Stimulated activated CD8-positive, alpha-beta memory T cell treated with anti-CD3 and anti-CD28 coated beads, Interleukin-7, amount 100 ng/mL, for 24 hours (primary cell): ENCODE data around the gene SLC16A12.

Source experiments
- DNase-seq: peaks from one replicate; pipeline ENCODE4 v3.0.0-alpha.2; 2020; ENCODE audit warnings: low read depth

SLC16A12 gene

GRCh38 chr10:89535171-89536012 lies at the start of gene SLC16A12:
SLC16A12 (minus strand) TSS chr10:89535594; CDS start chr10:89462578, 73,016 bp downstream.
- no peak for DNase-seq

GRCh38 chr10:89582022-89582421 lies 46.6 kb upstream of the SLC16A12 start:
- DNase-seq, result no peak

GRCh38 chr10:89580243-89580642 lies 44.8 kb upstream of the SLC16A12 start:
- no peak for DNase-seq

GRCh38 chr10:89576696-89577095 lies 41.3 kb upstream of the SLC16A12 start:
- no peak for DNase-seq

GRCh38 chr10:89576022-89576421 lies 40.6 kb upstream of the SLC16A12 start:
- no peak for DNase-seq

- DNase-seq, result no peak
Observed at GRCh38 chr10:89575031-89575430, 39.6 kb upstream of the SLC16A12 start.

GRCh38 chr10:89574368-89574767 lies 39.0 kb upstream of the SLC16A12 start:
- DNase-seq, result no peak

- DNase-seq, result no peak
Observed at GRCh38 chr10:89567576-89568245, 32.3 kb upstream of the SLC16A12 start.

- no peak for DNase-seq
Observed at GRCh38 chr10:89566992-89567391, 31.6 kb upstream of the SLC16A12 start.

GRCh38 chr10:89566095-89566950 lies 30.9 kb upstream of the SLC16A12 start:
- no peak for DNase-seq

GRCh38 chr10:89565180-89565579 lies 29.8 kb upstream of the SLC16A12 start:
- no peak for DNase-seq

- DNase-seq, result no peak
Observed at GRCh38 chr10:89563861-89564478, 28.6 kb upstream of the SLC16A12 start.

- no peak for DNase-seq
Observed at GRCh38 chr10:89563311-89563710, 27.9 kb upstream of the SLC16A12 start.

- no peak for DNase-seq
Observed at GRCh38 chr10:89556600-89556999, 21.2 kb upstream of the SLC16A12 start.

GRCh38 chr10:89555688-89556445 lies 20.5 kb upstream of the SLC16A12 start:
- no peak for DNase-seq

- no peak for DNase-seq
Observed at GRCh38 chr10:89554433-89554832, 19.0 kb upstream of the SLC16A12 start.

- no peak for DNase-seq
Observed at GRCh38 chr10:89553064-89553734, 17.8 kb upstream of the SLC16A12 start.

GRCh38 chr10:89552213-89552612 lies 16.8 kb upstream of the SLC16A12 start:
- no peak for DNase-seq

- DNase-seq, result no peak
Observed at GRCh38 chr10:89550509-89550908, 15.1 kb upstream of the SLC16A12 start.

- DNase-seq, result no peak
Observed at GRCh38 chr10:89549510-89549909, 14.1 kb upstream of the SLC16A12 start.

- no peak for DNase-seq
Observed at GRCh38 chr10:89548673-89549072, 13.3 kb upstream of the SLC16A12 start.
